ENCODE measurements around the gene SEMA4D.
A peak's percentile ranks its signal among the peaks of the same experiment; 100 is the strongest.

Gene SEMA4D

GRCh38 chr9:89313842-89314241 lies 184.1 kb downstream of the SEMA4D start:
- Histone ChIP-seq H3K27ac (ENCODE audit: low read length) (peak overlapping the region; percentile 91), H3K9ac (ENCODE audit: low read depth, low read length) (peak overlapping the region; percentile 89), H2AFZ (ENCODE audit: low read depth, low read length) (no peak overlapping the region), H3K27me3 (ENCODE audit: insufficient read depth, low read length, poor library complexity) (no peaks in the 10 kb centered on the region), H3K79me2 (ENCODE audit: insufficient read depth, low read length) (peaks cover 84% of the 10 kb centered on the region), H3K4me2 (ENCODE audit: insufficient read depth, low read length) (peak overlapping the region; percentile 70), H4K20me1 (ENCODE audit: insufficient read depth, low read length) (peaks cover 38% of the 10 kb centered on the region), H3K9me3 (ENCODE audit: insufficient read depth, low read length, severe bottlenecking) (no peaks in the 10 kb centered on the region), H3K36me3 (ENCODE audit: insufficient read depth, low read length) (peaks cover 67% of the 10 kb centered on the region), H3K4me3 (ENCODE audit: low read depth in 1 of 2, low read length in 2 of 2) (peak overlapping the region; percentile 72 to 96; a peak in 3 of 4 replicates), H3K4me1 (ENCODE audit: insufficient read depth, low read length) (peaks cover 64% of the 10 kb centered on the region)
- DNase-seq (no peak), ATAC-seq (ENCODE audit: insufficient read depth, low read depth) (no peak)
- TF ChIP-seq CTCF (IDR thresholded peaks at IDR 0.05; ENCODE audit: borderline replicate concordance, extremely low read depth, low read length, poor library complexity, severe bottlenecking) (no peak), EZH2 (IDR thresholded peaks at IDR 0.05; ENCODE audit: borderline replicate concordance, low read depth, low read length, severe bottlenecking) (no peak)

- Histone ChIP-seq H4K20me1 (ENCODE audit: insufficient read depth, low read length) (peaks cover 38% of the 10 kb centered on the region), H3K27ac (ENCODE audit: low read length) (peak overlapping the region; percentile 91), H3K79me2 (ENCODE audit: insufficient read depth, low read length) (peaks cover 74% of the 10 kb centered on the region), H2AFZ (ENCODE audit: low read depth, low read length) (no peak overlapping the region), H3K27me3 (ENCODE audit: insufficient read depth, low read length, poor library complexity) (no peaks in the 10 kb centered on the region), H3K36me3 (ENCODE audit: insufficient read depth, low read length) (peaks cover 57% of the 10 kb centered on the region), H3K9me3 (ENCODE audit: insufficient read depth, low read length, severe bottlenecking) (no peaks in the 10 kb centered on the region), H3K9ac (ENCODE audit: low read depth, low read length) (peak overlapping the region; percentile 89), H3K4me1 (ENCODE audit: insufficient read depth, low read length) (peaks cover 54% of the 10 kb centered on the region), H3K4me2 (ENCODE audit: insufficient read depth, low read length) (peak overlapping the region; percentile 70), H3K4me3 (ENCODE audit: low read depth in 1 of 2, low read length in 2 of 2) (peak overlapping the region; percentile 72 to 96; a peak in 3 of 4 replicates)
- DNase-seq (peak; percentile 23), ATAC-seq (ENCODE audit: insufficient read depth, low read depth) (no peak)
- no peak for TF ChIP-seq EZH2 (IDR thresholded peaks at IDR 0.05; ENCODE audit: borderline replicate concordance, low read depth, low read length, severe bottlenecking)
- no peak for TF ChIP-seq CTCF (IDR thresholded peaks at IDR 0.05; ENCODE audit: borderline replicate concordance, extremely low read depth, low read length, poor library complexity, severe bottlenecking)
Observed at GRCh38 chr9:89312222-89312571, 185.7 kb downstream of the SEMA4D start.

DNA sequence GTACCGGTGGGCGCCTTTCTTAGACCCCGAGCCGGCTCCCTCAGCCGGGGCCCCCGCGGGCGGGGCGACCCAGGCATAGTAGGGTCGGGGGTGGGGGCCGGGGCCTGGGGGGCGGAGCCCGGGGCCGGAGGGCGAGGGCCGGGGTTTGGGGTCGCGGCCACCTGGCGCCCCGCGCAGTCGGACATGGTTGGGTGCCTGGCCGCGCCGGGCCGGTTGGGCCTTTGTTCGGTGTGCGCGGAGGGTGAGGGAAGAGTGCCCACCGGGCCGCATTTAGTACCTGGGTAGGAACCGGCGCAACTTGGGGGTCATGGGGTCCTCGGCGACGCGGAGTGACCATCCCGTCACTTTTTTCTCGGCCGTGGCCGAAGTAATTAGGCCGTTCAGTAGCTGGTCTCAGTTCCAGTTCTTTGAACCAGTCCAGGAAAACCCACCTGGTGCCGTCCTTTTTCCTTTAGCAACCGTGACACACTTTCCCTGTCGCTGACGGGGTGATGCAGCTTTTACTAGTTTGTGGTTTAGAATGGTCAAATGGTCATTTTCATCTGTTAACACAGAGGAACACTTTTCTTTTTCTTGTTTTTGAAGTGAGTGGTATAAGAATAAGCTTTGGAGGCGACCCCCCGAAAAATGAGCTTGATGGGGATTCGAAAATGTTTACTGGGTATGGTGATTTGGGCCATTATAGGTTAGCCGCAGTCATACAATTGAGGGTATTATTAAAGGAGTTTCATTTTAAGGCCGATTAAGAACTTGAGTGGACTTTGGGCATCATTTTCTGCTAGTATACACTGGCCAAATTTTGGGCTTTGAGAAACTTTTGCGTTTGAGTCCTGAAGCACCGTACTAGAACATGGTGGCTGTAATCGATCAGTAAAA lies 186.3 kb downstream of the SEMA4D start:
- H3K27ac ChIP-seq (ENCODE audit: low read length), result peak overlapping the region; percentile 91
- peaks cover 38% of the 10 kb centered on the region for H4K20me1 ChIP-seq (ENCODE audit: insufficient read depth, low read length)
- DNase-seq, result no peak
- H3K36me3 ChIP-seq (ENCODE audit: insufficient read depth, low read length), result peaks cover 51% of the 10 kb centered on the region
- H3K79me2 ChIP-seq (ENCODE audit: insufficient read depth, low read length), result peaks cover 68% of the 10 kb centered on the region
- peak overlapping the region; percentile 70 for H3K4me2 ChIP-seq (ENCODE audit: insufficient read depth, low read length)
- no peaks in the 10 kb centered on the region for H3K27me3 ChIP-seq (ENCODE audit: insufficient read depth, low read length, poor library complexity)
- no peaks in the 10 kb centered on the region for H3K9me3 ChIP-seq (ENCODE audit: insufficient read depth, low read length, severe bottlenecking)
- no peak for TF ChIP-seq EZH2 (IDR thresholded peaks at IDR 0.05; ENCODE audit: borderline replicate concordance, low read depth, low read length, severe bottlenecking)
- no peak for TF ChIP-seq CTCF (IDR thresholded peaks at IDR 0.05; ENCODE audit: borderline replicate concordance, extremely low read depth, low read length, poor library complexity, severe bottlenecking)
- peak; percentile 25 for ATAC-seq (ENCODE audit: insufficient read depth, low read depth)
- peaks cover 48% of the 10 kb centered on the region for H3K4me1 ChIP-seq (ENCODE audit: insufficient read depth, low read length)
- peak overlapping the region; percentile 89 for H3K9ac ChIP-seq (ENCODE audit: low read depth, low read length)
- H3K4me3 ChIP-seq (ENCODE audit: low read depth in 1 of 2, low read length in 2 of 2), result peak overlapping the region; percentile 72 to 96
- no peak overlapping the region for H2AFZ ChIP-seq (ENCODE audit: low read depth, low read length)
